GM20000 (cell line): ENCODE results near the gene TMUB1.

Experiments used
- DNase-seq: peaks from one replicate; pipeline ENCODE4 v3.0.0; 2012; ENCODE audit warnings: low spot score
- CTCF ChIP-seq: IDR thresholded peaks from 2 replicates; pipeline ENCODE4 v1.5.1; 2012; ENCODE audit warnings: mild to moderate bottlenecking, control low read depth; ENCODE audit errors: extremely low read depth, missing control alignments

The TMUB1 gene

GRCh38 chr7:151059367-151060112 lies 23.8 kb downstream of the TMUB1 start, which contains the start of gene SLC4A2:
Gene SLC4A2, plus strand, starts transcription at chr7:151059589. Its CDS starts 2,399 bp downstream, at chr7:151061988.
- TF ChIP-seq CTCF, result peak; percentile 17
- peak; percentile 96 for DNase-seq

- no peak for TF ChIP-seq CTCF
- peak; percentile 60 for DNase-seq
Measured at GRCh38 chr7:151058781-151059366, 24.4 kb downstream of the TMUB1 start.

DNA sequence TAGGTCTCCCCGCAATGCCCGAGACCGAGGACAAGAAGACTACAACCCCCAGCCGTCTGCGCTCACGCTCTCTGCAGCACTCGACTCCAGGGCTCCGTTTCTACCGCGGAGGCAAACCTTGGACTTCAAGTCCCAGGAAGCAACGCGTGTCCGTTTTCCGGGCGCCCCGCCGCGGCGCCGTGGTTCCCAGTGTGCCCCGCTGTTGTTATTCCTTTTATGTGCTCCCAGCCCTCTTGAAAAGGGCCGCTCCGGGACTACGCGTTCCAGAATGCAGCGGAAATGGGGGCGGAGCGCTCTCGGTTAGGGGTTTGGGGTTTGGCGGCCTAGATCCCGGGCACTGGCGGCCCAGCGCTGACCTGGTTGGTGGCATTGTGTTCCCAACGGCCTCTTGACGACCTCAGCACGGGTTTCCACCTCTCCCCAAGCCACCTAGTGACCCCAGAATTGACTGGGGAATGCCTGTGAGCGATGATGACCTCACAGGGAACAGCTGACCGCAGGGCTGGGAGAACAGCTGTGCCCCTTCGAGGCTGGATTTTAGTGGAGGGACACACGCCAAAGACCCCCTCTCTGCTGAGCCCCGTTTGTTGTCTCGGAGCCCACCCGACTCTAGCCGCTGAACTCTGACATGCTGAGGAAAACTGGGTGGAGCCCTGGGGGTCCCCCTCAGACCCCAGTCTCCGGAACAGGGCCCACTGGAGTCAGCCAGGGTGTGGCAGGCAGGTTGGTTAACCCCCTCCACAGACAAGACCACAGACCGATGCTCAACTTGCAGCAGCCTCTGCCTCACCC lies 25.1 kb downstream of the TMUB1 start:
- DNase-seq, result peak; percentile 99
- TF ChIP-seq CTCF, result no peak

DNA sequence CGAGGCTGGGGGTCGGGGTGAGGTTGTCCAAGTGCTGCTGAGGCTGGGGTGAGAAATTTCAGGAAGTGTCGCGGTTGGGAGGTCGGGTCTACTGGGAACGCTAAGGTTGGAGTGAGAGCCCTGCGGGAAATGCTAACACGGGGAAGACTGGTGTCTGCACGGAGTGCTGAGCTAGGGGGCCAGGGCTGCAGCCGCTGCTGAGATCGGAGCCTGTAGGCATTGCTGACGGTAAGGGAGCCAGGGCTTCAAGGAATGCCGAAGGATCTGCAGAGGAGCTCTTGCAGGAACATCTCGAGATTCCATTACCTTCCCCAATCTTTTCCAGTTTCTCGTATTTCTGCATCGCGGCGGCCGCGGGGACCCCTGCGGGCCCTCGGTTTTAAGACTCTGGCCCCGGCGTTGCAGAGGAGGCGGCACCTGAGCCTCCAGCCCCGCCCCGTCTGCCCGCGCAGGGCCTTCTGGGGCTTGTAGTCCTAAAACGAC lies 25.7 kb downstream of the TMUB1 start, which contains the start of gene CDK5:
CDK5 (minus strand) TSS at position 392 of the 483 bp plus-strand sequence; CDS start at position 343, 49 bp downstream.
- DNase-seq, result no peak
- TF ChIP-seq CTCF, result no peak

DNA sequence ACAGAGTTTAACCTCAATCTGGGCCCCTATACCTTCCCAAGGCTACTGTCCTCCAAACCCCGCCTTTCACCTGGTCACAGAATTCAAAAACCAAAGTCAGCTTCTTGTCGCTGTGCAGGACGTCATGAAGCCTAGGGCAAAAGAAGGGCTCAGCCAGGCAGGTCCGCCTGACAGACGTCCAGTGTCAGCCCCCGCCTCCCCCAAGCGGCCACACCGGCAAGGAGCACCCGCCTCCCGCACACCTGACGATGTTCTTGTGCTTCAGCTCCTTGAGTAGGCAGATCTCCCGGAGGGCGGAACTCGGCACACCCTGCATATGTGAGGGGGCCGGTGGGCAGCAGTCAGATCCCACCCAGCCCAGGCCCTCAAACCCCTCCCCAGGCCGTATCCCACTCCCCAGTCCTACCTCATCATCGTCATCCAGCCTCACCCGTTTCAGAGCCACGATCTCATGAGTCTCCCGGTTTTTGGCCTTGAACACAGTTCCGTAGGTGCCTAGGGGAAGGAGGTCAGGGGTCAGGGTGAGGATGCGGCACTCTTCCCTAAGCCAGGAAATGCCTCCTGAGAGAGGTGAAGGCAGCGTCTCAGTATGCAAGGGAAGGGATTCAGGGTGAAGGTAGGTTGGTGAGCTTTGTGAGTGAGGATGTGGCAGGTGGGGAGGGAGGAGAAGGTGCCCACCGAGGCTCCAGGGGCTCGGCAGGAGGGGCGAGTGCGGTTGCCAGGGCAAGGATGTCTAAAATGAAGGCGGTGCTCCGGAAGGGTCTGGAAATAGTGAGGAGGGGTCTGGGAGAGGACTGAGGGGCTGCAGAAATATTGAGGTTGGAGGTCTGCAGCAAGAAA lies 26.4 kb downstream of the TMUB1 start:
- no peak for DNase-seq
- TF ChIP-seq CTCF, result no peak

DNA sequence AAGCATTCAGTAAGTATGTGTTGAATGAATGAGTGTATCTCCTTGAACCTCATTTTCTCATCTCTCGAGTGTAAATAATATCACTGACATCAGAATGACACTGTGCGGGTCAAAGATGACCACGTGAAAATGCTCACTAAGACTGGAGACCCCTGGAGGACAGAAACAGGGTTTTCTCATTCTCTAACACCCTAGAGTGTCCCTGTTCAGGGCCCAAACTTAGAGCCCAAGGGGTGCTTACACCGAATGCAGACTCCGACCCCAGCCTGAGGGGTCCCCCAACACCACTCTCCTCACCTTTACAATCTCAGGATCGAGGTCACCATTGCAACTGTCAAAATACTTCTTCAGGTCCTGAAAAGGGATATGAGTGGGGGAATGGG lies 27.0 kb downstream of the TMUB1 start:
- no peak for DNase-seq
- no peak for TF ChIP-seq CTCF
